Hippocampal formation (tissue), 2 donors: ENCODE results near the gene NACC2.
A peak's percentile ranks its signal among the peaks of the same experiment; 100 is the strongest.

ENCODE experiments used
- DNase-seq, 2 donors: peaks; one replicate each; lab custom pipeline; 2025; lab: John Stamatoyannopoulos, UW

NACC2 gene

DNA sequence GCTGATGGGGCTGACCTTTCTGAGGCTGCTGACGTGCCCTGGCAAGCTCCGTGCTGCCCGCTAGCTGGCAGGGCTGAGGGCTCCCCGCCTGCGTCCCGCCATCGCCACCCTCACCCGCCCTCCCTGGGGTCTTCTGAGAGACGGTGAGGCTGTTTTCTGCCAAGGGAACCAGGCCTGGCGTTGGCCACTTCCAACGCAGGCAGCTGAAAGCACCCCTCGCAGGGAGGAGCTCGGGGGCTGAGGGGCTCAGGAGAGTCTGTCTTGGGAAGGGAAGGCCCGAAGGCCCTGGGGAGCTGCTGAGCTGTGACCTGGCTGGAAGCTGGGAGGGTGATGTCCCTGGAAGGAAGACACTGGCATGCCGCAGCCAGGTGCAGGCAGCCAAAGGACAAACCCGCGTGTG lies 33.3 kb upstream of the NACC2 start:
- DNase-seq, result no peak

- no peak for DNase-seq
Measured at GRCh38 chr9:136127313-136127712, 32.2 kb upstream of the NACC2 start.

GRCh38 chr9:136124976-136125692 lies 30.0 kb upstream of the NACC2 start:
- no peak for DNase-seq

- peak in 1 of 2 donors; percentile 74 for DNase-seq
Measured at GRCh38 chr9:136122425-136123383, 27.6 kb upstream of the NACC2 start.

- DNase-seq, result no peak
Measured at GRCh38 chr9:136121801-136122200, 26.7 kb upstream of the NACC2 start.

DNA sequence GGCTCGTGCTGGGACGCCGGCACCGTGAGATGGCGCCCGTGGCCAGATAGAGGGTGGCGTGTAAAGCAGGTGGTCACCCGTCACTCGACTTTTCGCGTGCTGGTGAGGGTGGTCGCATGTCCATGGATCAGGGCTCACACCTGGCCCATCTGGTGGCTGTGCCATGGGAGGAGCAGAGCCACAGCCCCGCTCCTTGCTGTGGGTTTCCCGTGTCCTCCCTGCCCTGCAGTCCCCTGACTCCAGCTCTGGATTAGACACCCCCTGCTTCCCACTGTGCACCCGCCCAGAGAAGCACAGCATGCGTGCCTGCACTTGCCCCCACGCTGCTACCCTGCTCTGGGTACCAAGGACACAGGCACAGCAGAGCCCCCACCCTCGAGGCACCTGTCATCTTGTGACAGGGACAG lies 25.4 kb upstream of the NACC2 start:
- no peak for DNase-seq

DNA sequence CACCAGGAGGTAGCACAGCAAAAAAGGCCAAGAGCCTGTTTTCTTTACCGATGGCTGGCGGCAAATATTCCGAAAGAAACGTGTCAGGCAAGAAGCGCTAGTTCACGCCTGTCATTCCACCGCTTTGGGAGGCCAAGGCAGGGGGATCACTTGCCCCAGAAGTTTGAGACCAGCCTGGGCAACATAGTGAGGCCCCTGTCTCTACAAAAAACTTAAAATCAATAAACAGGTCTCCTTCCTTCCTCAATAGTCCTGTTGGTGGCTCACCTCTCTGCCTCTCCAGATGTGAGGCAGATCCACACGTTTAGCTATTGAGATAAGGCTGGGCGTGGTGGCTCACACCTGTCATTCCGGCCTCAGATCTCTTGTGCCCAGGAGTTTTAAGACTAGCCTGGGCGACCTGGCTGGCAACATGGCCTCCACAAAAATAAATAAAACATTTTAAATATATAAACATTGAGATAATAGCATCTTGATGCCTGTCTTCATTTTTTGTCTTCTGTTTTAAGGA lies 24.8 kb upstream of the NACC2 start:
- no peak for DNase-seq

- no peak for DNase-seq
Measured at GRCh38 chr9:136119061-136119882, 24.2 kb upstream of the NACC2 start.

GRCh38 chr9:136118320-136119060 lies 23.4 kb upstream of the NACC2 start, which contains the start of gene TMEM250:
TSS of gene TMEM250 (minus strand) at chr9:136118875. CDS start at chr9:136116900, 1,975 bp downstream.
- peak; percentile 85 to 90 for DNase-seq

DNA sequence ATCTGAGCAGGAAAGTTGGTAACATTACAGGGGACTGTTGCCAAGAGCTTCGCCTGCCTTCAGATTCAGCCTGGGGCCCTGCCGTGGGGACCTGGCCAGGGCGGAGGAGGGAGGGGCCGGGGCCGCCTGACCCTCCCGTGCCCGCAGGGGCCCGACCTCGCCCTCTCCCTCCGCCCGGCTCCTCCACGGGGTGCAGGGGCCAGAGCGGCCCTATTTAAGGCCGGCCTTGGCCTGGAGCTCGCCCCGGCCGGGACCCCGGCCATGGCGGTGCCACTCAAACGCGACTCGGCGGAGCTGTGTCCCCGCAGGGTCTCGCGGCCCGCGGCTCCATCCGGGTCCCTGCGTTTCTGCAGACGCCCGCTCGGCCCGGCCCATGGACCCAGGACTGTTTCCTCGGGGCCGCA lies 22.8 kb upstream of the NACC2 start:
- DNase-seq, result no peak

DNA sequence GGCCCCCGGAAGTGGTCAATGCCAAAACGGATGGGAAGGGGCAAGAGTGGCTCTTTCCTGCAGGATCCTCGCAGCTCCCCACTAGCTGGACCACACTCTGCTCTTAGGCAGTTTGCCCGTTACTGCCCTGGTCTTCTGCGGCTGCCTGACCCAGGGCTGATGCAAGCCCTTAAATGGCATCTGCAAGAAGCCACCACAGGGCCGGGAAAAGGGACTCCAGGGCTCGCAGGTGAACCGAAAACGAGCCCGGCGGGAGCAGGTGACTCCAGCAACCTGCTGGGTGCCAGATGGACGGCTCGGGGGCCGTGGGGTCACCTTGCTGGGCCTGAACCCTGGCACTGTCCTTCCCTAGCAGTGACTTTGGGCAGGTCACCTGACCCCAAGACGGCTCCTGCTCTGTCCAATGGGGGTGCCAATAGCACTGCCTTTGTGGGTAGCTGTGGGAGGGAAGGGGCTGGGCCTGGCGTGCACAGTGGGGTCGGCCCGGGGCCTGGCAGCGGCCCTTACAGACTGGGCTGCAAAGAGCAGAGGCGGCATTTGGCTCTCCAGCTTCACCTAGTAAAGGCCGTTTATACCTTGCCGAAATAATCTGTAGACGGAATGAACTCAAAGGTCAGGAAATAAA lies 22.3 kb upstream of the NACC2 start:
- no peak for DNase-seq

DNA sequence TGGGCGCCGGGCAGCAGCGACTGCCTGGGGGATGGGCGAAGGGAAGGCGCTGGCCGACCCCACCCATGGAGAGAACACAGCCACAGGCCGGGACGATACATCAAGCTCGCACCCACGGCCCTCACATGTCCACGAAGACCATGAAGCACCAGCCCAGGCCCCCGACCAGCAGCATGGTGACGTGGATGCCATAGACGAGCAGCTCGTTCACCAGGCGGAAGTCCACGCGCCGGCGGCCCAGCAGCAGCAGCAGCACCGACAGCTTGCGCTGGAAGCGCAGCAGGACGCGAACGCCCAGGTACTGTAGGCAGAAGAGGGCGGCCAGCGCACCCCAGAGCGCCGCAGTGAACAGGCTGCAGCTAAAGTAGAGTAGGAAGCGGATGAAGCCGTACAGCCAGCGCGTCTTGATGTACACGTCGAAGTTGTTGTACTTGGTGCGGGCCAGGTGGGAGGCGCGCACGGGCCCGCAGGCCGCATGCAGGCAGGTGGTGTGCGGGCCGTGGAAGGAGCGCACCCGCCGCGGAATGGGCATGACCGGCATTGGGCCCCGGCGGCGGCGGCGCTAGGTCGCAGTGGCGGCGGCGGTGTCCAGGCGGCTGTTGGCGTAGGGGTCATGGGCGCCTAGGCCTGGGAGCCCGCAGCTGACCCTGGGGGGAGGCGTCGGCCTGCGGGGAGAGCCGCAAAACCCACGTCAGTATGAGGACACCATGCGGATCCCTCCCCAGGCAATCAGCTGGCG lies 21.4 kb upstream of the NACC2 start:
- no peak for DNase-seq

- DNase-seq, result no peak
Measured at GRCh38 chr9:136115641-136116359, 20.7 kb upstream of the NACC2 start.

DNA sequence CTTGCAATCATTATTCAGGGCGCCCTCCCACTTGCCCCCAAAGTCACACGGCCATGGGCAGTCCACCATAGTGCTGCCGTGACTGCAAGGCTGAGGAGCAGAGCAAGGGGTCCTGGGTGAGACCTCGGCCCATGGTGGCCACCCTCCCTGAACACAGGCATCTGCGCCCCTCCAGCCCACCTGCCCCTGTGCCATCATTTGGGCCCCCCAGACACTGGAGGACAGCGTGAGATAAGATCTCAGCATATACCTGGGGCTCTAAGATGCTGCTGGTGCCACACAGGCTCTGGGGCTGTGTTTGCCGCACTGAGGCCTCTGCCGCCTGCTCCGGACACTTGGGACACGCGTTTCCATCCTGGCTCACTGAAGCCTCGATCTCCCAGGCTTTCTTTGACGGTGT lies 20.1 kb upstream of the NACC2 start:
- DNase-seq, result no peak

DNA sequence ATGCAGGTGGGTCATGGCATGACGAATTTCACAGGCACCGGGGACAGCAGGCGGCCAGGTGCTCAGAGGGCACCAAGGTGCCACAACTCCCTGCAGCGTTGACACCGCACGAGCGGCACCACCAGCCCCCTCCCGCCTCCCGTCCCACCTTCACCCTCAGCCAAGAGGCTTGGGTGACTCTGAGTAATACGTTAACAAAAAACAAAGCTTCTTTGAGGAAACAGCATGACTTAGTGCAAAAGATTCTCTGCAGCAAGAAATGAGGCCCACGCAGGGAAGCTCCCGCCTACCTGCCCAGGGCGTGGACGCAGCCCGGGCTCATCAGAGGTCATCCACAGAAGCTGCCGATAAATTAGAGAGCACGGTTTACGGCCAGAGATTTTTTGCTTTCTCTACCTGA lies 19.5 kb upstream of the NACC2 start:
- DNase-seq, result no peak

- no peak for DNase-seq
Measured at GRCh38 chr9:136112541-136112940, 17.5 kb upstream of the NACC2 start.

- DNase-seq, result no peak
Measured at GRCh38 chr9:136111910-136112309, 16.8 kb upstream of the NACC2 start.

GRCh38 chr9:136111190-136111589 lies 16.1 kb upstream of the NACC2 start:
- DNase-seq, result no peak
